Spleen (tissue), 7 donors: ENCODE data around the gene JPH2.

Experiments used
- POLR2AphosphoS5 ChIP-seq, 3 donors: sonication (generic); formaldehyde crosslinking; IDR thresholded peaks; one replicate each; pipeline ENCODE4 v1.5.1; 2017; ENCODE audit warnings: antibody characterized with exemption in 3 of 3
- TF ChIP-seq, protein P1 (sequence below), 11 experiments: fragments of 200-600 bp in 7 of 11; fragments of 450-650 bp in 4 of 11; sonication (generic) in 4 of 11; IDR thresholded peaks in 8 of 11; conservative IDR thresholded peaks in 3 of 11; 1 replicate in 7 of 11; 2 replicates in 4 of 11; pipeline versions ENCODE4 v1.4.0 to v1.8.0; 2016 to 2021; ENCODE audit warnings: antibody characterized with exemption in 11 of 11, inconsistent platforms in 4 of 11, mild to moderate bottlenecking in 1 of 11
- donor health status: DM: no; HTN: no; CAD: no; lungs with moderate emphysema.
- donor health status: DM: no; HTN: no; CAD: no.
- donor health status: DM: no; HTN: no; CAD: no.

DNA sequence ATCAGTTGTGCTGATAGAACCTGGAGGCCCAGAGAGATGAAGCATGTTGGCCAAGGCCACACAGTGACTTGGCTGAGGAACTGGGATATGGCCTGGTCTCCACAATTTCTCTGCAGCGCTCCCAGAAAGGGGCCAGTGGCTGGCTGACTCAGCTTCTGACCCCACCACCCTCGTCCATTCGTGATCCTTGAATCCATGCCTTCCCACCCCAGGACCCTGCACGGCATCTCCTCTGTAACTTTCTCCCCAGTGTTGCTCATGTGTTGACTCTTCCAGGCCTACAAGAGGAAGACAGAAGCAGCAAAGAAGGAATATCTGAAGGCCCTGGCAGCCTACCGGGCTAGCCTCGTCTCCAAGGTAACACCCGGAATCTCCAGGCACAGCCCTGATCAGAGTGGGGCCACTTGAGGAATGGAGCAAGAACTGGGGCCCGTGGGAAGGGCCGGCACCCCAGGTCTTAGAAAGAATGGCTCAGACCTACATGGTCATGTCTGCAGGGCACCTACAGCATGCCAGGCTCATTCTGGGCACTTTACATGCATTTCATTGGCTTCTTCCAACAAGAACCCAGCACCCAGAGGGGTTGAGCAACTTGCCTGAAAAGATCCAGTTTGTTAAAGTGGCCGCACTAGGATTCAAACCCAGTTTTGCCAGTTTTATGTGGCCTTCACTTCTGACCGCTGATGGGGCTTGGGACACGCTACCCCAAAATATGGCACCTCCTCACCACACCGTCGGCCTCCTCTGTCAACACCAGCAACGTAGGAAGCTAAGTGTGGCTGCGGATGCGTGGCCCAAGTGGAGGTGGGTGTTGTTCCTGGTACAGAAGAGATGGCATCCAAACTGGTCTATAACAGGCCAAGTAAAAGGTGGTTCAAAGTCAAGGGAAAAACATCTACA, 122.2 kb downstream of the JPH2 start:
- TF ChIP-seq, protein P1, sequence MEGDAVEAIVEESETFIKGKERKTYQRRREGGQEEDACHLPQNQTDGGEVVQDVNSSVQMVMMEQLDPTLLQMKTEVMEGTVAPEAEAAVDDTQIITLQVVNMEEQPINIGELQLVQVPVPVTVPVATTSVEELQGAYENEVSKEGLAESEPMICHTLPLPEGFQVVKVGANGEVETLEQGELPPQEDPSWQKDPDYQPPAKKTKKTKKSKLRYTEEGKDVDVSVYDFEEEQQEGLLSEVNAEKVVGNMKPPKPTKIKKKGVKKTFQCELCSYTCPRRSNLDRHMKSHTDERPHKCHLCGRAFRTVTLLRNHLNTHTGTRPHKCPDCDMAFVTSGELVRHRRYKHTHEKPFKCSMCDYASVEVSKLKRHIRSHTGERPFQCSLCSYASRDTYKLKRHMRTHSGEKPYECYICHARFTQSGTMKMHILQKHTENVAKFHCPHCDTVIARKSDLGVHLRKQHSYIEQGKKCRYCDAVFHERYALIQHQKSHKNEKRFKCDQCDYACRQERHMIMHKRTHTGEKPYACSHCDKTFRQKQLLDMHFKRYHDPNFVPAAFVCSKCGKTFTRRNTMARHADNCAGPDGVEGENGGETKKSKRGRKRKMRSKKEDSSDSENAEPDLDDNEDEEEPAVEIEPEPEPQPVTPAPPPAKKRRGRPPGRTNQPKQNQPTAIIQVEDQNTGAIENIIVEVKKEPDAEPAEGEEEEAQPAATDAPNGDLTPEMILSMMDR (IDR thresholded peaks at IDR 0.05 in 8 of 11, conservative IDR thresholded peaks at IDR 0.05 in 3 of 11): no peak
- no peak for TF ChIP-seq POLR2AphosphoS5 (IDR thresholded peaks at IDR 0.05)
